GM19468 (cell line): Measurements from ENCODE around the gene POR.
"Not testable (repeated sequence)": the region's sequence is repeated elsewhere in the genome, so short reads cannot be mapped to it uniquely, and the experiment has no call there.

ENCODE experiments used
- ATAC-seq: cut with Tn5 transposase; IDR thresholded peaks from one replicate; pipeline ENCODE4 v1.9.1; 2021; ENCODE audit warnings: mild to moderate bottlenecking, moderate library complexity, moderate number of reproducible peaks; ENCODE audit not compliant: unreplicated experiment; ENCODE audit errors: extremely low read depth

The POR gene

DNA sequence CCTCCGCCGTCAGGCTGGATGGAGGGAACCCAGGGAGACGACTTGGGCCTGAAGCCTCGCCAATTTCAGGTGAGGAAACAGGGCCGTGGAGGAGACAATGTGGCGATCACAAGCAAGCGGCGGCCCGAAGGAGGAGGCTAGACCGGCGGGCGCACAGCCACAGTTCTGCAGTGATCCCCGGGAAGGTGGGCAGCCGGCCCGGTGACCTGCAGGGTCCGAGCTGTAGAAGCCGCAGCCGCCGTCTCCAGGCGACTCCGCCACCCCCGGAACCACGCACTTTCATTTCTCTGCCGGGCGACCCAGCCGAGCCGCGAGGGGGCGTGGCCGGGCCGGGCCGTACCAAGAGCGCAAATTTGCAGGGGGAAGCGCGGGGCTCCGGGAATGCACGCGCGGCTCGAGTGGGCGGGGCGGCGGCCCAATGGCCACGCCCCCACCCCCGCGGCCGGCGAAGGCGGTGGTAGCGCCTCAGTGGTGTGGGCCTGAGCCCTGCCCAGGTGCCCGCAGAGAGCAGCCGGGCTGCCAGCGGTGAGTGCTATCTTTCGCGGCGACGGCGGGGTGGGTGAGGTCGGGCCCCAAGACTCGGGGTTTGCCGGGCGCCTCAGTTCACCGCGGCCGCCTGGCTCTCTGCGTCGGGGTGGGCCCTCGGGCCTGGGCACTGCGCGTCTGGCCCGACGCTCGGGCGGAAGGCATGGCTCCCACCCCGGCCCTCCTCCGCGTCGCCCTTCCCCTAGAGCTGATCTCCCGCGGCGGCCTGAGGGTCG lies at the start of gene POR:
TSS of gene POR (plus strand) at position 501 of the 761 bp plus-strand sequence. CDS start 38,847 bp downstream, outside the sequence.
- peak; percentile 90 for ATAC-seq

- ATAC-seq = no peak
Measured at GRCh38 chr7:75866114-75866488, 48.9 kb upstream of the POR start.

DNA sequence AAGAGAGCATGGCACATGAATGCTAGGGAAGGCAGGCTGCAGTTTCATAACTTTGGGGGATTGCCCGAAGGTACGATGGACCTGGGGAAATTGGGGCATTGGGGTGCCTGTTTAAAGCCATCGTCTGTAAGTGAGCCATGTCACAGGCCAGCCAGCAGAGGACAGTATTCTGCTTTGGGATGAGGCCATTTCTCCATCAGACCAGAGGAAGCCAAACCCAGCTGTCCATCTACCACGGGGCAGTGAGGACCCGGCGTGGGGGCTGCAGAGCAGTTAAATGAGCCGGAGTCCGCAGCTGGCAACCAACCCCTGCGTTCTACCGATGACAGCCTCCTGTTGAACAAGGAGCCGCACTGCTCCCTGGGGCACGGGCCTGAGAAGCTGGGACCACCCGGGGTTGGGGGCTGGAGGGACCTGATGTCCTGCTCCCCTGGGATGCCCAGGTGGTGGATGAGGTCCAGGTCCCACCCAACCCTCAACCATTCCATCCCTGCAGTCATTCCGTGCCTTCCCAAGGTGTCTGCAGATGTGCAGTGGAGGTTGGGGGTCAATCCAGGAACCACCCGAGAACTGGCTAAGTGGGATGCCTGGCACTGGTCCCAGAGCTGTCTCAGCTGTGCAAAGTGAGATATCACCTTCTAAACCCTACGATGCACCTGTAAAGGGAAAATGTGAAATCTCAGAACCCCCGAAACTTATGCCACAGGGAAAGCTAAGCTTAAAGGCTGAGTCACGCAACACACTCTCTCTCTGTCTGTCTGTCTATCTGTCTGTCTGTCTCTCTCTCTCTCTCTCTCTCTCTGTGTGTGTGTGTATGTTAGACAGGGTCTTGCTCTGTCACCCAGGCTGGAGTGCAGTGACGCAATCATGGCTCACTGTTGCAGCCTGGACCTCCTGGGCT lies 48.2 kb upstream of the POR start:
- no peak for ATAC-seq

GRCh38 chr7:75867390-75867717 lies 47.6 kb upstream of the POR start:
- no peak for ATAC-seq

DNA sequence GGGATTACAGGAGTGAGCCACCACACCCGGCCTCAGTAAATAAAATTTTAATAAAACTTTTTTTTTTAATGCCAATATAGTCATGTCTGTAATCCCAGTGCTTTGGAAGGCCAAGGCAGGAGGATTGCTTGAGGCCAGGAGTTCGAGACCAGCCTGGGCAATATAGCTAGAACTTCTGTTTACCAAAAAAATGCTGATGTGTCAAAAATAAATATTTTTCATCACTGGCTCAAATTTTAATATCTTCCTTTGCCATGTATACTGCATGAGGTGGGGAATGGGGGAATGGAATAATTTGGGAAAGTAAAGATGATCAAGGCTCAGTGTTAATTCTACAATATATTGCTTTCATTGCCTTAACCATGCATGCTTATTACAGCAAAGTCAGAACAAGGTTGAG lies 46.8 kb upstream of the POR start:
- no peak for ATAC-seq

DNA sequence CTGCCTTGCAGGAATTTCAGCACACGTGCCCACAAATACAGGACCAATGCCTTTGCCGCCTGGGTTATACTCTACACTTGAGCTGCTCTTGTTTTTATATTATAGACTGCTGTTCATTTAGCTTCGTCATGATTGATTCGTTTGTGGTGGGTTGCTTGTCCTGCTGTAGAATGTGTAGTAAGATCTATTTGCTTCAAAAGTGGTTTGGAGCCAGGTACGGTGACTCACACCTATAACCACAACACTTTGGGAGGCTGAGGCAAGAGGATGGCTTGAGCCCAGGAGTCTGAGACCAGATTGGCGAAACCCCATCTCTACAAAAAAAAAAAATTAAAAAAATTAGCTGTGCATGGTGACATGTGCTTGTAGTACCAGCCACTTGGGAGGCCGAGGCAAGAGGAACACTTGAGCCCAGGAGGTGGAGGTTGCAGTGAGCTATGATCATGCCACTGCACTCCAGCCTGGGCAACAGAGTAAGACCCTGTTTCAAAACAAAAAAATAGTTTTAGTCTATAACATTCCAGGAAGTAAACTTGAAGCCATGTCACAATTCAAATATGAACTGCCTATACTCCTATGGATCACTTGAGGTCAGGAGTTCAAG lies 45.1 kb upstream of the POR start:
- no peak for ATAC-seq

DNA sequence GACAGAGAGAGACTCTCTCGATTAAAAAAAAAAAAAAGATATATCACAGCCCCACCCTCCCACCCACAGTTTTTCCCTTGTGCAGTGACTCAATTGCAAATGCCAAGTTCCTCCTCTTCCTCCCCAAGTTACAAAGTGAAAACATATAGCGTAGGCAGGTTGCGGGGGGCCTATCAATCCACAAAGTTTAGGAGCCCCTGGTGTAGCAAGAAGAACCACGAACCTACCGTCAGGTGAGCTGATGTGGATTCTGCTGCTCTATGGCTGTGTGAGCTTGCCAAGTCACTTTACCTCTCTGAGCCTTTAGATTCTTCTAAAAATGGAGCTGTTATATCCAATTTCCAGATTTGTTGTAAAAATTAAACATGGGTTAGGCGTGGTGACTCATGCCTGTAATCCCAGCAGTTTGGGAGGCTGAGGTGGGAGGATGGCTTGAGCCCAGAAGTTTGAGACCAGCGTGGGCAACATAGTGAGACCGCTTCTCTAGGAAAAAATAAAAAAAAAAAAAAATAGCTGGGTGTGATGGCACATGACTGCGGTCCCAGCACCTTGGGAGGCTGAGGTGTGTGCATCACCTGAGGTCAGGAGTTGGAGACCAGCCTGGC lies 44.3 kb upstream of the POR start:
- no peak for ATAC-seq

GRCh38 chr7:75872073-75872782 lies 42.7 kb upstream of the POR start:
- no peak for ATAC-seq

DNA sequence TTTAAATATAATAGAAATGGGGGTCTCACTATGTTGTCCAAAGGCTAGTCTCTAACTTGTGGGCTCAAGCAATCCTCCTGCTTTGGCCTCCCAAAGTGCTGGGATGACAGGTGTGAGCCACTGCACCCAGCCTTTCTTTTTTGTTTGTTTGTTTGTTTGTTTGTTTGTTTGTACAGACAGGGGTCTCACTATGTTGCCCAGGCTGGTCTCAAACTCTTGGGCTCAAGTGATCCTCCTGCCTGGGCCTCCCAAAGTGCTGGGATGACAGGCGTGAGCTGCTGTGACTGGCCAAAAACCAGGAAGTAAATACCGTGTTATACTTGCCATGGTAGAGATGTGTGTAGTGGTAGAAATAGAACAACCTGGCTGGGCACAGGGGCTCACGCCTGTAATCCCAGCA lies 40.8 kb upstream of the POR start:
- not testable (repeated sequence) for ATAC-seq

DNA sequence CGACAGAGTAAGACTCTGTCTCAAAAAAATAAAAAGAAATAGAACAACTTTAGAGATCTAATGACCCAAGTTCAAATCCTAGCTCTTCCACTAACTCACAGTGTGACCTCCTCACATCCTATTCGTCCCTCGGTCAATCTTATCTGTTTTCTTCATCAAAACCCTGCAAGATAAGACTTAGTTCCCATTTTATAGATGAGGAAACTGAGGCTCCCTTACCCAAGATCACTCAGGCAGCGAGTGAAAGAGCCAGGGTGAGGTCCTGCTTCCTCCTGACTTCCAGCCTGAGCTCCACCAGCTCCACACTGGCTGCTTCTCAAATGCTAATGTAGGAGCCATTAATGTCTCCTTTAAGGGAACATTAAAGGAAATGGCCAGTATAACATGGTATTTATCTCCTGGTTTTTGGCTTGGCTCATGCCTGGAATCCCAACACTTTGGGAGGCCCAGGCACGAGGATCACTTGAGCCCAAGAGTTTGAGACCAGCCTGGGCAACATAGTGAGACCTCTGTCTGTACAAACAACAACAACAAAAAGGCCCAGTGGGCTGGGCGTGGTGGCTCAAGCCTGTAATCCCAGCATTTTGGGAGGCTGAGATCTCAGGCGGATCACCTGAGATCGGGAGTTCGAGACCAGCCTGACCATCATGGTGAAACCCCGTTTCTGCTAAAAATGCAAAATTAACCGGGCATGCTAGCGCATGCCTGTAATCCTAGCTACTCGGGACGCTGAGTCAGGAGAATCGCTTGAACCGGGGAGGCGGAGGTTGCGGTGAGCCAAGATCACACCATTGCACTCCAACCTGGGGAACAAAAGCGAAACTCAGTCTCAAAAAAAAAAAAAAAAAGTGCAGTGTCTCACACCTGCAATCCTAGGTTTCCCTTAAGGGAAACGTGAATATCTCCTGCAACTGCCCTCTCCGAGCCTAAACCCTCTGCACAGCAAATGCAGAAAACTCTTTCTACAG lies 39.6 kb upstream of the POR start:
- ATAC-seq = no peak

GRCh38 chr7:75876126-75876881 lies 38.7 kb upstream of the POR start:
- no peak for ATAC-seq

DNA sequence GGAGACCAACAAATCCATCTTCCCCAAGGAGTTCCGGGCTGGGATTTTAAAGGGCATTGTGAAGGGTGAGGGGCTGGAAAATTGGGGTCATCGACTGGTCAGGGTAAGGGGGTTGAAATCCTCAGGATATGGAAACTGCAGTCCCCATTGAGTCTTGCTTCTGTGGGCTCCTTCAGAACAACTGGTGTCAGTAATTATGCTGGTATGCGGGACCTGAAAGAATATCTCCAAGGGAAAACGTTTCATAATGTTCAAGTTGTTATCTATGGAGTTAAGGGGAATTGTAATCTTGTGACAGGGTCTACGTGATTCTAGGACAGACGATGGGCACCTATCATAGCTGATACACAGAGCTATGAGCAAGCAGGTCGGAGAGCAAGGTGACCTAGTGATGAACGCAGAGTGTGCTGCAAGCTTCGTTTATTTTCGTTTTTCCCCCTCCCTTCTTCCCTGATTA lies 36.6 kb upstream of the POR start:
- no peak for ATAC-seq

DNA sequence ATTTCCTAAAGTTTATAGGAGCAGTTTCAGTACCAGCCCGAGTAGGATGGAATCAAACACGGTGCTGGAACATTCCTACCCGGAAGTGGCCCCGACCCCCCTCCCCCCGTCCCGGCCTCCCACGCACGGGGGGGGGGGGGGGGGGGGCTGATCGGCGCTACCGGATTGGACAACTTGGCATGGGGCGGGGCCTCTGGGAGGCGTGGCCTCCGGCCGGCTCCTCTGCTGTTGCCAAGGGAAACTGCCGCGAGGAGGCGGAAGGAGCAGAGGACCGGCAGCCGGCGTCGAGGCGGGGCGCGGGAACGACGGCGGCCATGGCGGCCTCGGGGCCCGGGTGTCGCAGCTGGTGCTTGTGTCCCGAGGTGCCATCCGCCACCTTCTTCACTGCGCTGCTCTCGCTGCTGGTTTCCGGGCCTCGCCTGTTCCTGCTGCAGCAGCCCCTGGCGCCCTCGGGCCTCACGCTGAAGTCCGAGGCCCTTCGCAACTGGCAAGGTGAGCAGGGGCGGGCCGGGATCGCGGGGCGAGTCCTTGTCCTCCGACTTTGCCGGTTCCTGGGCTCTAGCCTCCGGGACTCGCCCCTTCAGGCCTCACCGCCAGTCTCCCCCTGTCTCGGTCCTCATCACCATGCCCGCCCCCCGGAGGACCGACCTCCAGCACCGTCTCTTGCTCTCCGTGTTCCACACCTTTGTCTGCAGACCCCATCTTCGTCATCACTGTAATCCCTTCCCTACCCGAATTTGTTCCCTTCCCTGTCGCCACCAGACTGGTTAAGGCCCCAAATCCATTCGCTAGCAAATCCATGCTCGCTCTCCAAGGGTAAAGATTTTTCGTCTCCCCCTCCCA lies 36.0 kb upstream of the POR start, which contains the start of gene RHBDD2:
TSS of gene RHBDD2 (plus strand) at position 266 of the 843 bp plus-strand sequence. CDS start at position 315, 49 bp downstream.
- no peak for ATAC-seq

DNA sequence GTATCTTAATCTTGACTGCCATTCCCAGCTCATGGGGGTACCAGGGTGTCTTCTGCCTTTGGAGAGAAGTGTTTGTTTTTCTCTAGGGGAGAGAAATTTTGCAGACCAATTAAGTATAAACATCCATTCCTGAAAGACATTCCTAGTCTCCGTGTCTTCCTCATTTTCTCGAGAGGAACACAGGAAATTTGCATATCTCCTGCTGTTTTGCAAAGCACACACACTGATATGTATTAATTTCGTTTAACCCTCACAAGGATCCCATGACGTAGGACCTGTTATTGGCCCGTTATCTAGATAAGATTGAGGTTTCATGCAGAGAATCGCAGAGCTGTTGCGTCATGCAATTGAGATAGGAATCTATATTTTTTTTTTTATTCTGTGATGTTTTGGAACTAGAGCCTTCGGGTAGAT lies 35.2 kb upstream of the POR start:
- ATAC-seq = no peak

DNA sequence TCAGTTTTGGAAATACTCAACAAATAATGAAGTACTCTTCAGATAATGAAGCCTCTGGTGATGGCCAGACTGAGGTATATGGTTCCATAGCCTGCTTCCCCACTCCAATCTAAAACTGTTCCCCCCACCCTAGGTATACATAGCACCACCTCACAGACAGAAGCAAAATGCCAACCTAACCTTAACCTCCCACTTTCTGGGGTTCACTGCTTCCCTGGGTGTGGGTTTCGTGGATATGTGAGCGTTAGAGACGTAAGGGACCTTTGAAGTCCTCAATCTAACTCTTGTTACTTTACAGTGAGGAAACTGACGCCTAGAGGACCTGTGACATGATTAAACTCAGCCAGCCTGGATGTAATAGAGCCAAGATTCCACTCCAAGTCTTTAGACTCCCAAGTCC lies 34.7 kb upstream of the POR start:
- ATAC-seq = no peak

DNA sequence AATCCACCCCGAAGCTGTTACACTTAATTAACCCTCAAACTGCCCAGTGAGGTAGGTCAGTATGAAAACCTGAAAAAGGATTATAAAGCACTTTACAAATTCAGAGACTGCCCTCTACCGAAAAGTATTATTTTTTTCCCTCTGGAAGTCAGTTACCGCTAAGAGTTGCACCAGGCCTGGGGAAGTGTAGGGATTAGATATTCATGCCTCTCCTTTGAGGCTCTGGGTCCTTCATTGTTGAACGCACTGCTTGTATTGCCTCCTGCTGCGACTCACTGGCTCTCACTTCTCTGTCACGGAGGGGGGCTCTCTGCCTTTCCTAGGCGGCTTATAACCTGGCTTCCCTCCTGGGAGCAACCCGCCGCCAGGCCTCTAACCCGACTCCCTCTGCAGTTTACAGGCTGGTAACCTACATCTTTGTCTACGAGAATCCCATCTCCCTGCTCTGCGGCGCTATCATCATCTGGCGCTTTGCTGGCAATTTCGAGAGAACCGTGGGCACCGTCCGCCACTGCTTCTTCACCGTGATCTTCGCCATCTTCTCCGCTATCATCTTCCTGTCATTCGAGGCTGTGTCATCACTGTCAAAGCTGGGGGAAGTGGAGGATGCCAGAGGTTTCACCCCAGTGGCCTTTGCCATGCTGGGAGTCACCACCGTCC lies 33.4 kb upstream of the POR start:
- ATAC-seq = no peak
